Body of pancreas (tissue), 4 donors: ENCODE measurements around the gene C16orf92.
A peak's percentile ranks its signal among the peaks of the same experiment; 100 is the strongest.

ENCODE experiments used
- POLR2A ChIP-seq, 3 donors: fragments of 450-650 bp; IDR thresholded peaks; one replicate each; pipeline ENCODE4 v1.6.1; 2016; ENCODE audit warnings: antibody characterized with exemption in 3 of 3, mild to moderate bottlenecking in 2 of 3
- TF ChIP-seq, protein P1 (sequence below), 7 experiments: fragments of 450-650 bp in 4 of 7; fragments of 200-600 bp in 3 of 7; sonication (generic) in 3 of 7; IDR thresholded peaks; one replicate each; pipeline ENCODE4 v1.5.1; 2016 to 2019; ENCODE audit warnings: antibody characterized with exemption in 7 of 7

DNA sequence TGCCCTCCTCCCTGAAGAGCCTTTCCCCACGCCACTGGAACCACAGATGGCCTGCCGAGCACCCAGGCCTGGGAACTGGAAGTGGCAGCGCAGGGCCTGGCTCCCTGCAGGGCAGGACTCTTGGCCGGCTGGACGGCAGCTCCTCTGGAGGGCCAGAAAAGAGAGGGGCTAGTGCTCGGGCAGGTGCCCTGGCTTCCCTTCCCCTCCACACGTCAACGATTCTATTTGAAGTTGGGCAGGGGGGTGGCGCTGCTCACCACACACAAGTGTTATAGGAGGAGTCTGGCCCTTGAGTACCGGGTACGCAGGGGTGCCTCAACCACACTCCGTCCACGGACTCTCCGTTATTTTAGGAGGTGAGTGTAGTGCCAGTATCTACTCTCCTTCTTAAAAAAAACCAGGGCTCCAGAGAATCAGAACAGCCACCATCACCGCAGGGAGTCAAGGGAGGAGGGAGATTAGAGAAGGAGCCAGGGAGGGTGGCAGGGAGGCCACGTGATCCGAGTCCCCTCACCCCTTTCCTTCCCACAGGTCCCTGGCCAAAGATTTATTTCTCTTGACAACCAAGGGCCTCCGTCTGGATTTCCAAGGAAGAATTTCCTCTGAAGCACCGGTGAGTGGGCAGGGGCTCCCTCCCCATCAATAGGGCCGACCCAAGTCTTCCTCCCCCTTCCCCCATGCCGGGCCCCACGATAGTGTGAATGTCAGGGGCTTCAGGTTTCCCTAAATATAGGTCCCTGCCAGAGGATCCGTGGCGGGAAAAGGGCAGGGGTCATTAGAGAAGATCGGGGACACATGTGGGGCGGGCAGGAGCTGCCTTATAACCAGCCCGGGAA, 41.1 kb downstream of the C16orf92 start:
- TF ChIP-seq, protein P1, sequence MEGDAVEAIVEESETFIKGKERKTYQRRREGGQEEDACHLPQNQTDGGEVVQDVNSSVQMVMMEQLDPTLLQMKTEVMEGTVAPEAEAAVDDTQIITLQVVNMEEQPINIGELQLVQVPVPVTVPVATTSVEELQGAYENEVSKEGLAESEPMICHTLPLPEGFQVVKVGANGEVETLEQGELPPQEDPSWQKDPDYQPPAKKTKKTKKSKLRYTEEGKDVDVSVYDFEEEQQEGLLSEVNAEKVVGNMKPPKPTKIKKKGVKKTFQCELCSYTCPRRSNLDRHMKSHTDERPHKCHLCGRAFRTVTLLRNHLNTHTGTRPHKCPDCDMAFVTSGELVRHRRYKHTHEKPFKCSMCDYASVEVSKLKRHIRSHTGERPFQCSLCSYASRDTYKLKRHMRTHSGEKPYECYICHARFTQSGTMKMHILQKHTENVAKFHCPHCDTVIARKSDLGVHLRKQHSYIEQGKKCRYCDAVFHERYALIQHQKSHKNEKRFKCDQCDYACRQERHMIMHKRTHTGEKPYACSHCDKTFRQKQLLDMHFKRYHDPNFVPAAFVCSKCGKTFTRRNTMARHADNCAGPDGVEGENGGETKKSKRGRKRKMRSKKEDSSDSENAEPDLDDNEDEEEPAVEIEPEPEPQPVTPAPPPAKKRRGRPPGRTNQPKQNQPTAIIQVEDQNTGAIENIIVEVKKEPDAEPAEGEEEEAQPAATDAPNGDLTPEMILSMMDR (IDR thresholded peaks at IDR 0.05) = peak in 6 of 7 experiments; percentile 20 to 59 (median 46)
- peak; percentile 21 to 61 (median 56) for TF ChIP-seq POLR2A (IDR thresholded peaks at IDR 0.05)
